ENCODE measurements around the gene SLC6A4. TPM values are rescaled to one million over a fixed set of nuclear protein-coding genes. Genes with fewer than 3 reads are reported as not detected.

The SLC6A4 gene
- total RNA-seq, 1 experiment from 2014 or later, result 0.30 TPM

DNA sequence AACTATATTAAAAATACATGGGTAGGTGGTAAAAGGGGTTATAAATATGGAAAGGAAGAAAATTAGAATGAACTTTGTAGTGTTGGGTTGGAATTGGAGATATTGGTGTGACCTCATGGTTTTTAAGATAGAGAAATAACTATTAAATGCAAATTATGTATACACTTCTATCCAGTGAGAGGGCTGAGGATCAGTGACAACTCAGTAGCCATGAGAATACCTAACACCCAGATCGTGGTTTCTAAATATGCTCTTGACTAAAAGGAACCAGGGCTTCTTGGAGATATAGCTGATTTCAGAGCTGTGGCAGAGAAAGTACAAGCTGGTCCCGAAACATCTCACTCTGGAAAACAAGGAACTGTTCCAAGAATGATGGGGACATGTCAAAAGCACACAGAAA lies 44.4 kb downstream of the SLC6A4 start:
- POLR2A ChIA-PET, result interaction anchor here (0.6 kb wide), 1 partner anchor 18 kb away, joined by 3 read pairs; no protein-coding TSS in a partner anchor
- Histone ChIP-seq H3K4me3 (replicated peaks in 1 of 2; ENCODE audit: low read depth in 1 of 2, low read length in 2 of 2) (no peak overlapping the region), H3K79me2 (ENCODE audit: insufficient read depth, low read length) (no peaks in the 10 kb centered on the region), H3K9me2 (ENCODE audit: insufficient read depth) (no peaks in the 10 kb centered on the region), H3K36me3 (ENCODE audit: control insufficient read depth in 1 of 2, insufficient read depth in 2 of 2, low read length in 2 of 2) (0 out of 4 replicates have a peak, but pooled peaks cover 0 to under 1% of the 10 kb centered on the region in 2 experiments), H2AFZ (ENCODE audit: low read depth, low read length, poor library complexity, severe bottlenecking) (no peak overlapping the region), H3K9ac (ENCODE audit: low read length) (no peak overlapping the region), H3K4me2 (ENCODE audit: low read length) (no peak overlapping the region), H3K27me3 (ENCODE audit: insufficient read depth, low read length) (no peaks in the 10 kb centered on the region; the same call in 1 of the 2 replicates), H3K9me3 (ENCODE audit: control insufficient read depth in 1 of 2, insufficient read depth in 1 of 2, low read depth in 1 of 2, low read length in 2 of 2) (no peaks in the 10 kb centered on the region), H4K20me1 (ENCODE audit: insufficient read depth) (no peaks in the 10 kb centered on the region), H3K27ac (ENCODE audit: low read depth, low read length) (no peak overlapping the region), H3K4me1 (ENCODE audit: control insufficient read depth in 1 of 2, insufficient read depth in 2 of 2, low read length in 2 of 2) (no peaks in the 10 kb centered on the region)
- DNase-seq (ENCODE audit: low read depth, low spot score) (no peak), ATAC-seq (no peak)
- RAD21 ChIA-PET (ENCODE audit: low non-redundant PET in 1 of 2, low total read pairs in 2 of 2, uncharacterized antibody in 2 of 2, unreplicated experiment in 2 of 2), result no interaction called here
- BruUV-seq (replicated peaks), result no TSS peak
- CTCF ChIA-PET, result interaction anchor here (0.6 kb wide), 1 partner anchor 145 kb away, joined by 3 read pairs; no protein-coding TSS in a partner anchor
- intact Hi-C loops (cut with micrococcal nuclease), result no loop called here
- TF ChIP-seq ZFX (IDR thresholded peaks at IDR 0.05) (no peak), CEBPB (IDR thresholded peaks at IDR 0.05; ENCODE audit: low read depth) (no peak), YY1 (IDR thresholded peaks at IDR 0.05; ENCODE audit: extremely low read depth, insufficient replicate concordance, low read depth, low read length) (no peak), FOSL1 (IDR thresholded peaks at IDR 0.05; ENCODE audit: low read depth) (no peak), POLR2A (IDR thresholded peaks at IDR 0.05; ENCODE audit: borderline replicate concordance, extremely low read depth, insufficient read depth, insufficient read length) (no peak), CBX3 (IDR thresholded peaks at IDR 0.05; ENCODE audit: low read depth) (no peak), EZH2 (IDR thresholded peaks at IDR 0.05) (no peak), ZNF274 (IDR thresholded peaks at IDR 0.05; ENCODE audit: low read depth, low read length) (no peak)
- TF ChIP-seq, protein P1, sequence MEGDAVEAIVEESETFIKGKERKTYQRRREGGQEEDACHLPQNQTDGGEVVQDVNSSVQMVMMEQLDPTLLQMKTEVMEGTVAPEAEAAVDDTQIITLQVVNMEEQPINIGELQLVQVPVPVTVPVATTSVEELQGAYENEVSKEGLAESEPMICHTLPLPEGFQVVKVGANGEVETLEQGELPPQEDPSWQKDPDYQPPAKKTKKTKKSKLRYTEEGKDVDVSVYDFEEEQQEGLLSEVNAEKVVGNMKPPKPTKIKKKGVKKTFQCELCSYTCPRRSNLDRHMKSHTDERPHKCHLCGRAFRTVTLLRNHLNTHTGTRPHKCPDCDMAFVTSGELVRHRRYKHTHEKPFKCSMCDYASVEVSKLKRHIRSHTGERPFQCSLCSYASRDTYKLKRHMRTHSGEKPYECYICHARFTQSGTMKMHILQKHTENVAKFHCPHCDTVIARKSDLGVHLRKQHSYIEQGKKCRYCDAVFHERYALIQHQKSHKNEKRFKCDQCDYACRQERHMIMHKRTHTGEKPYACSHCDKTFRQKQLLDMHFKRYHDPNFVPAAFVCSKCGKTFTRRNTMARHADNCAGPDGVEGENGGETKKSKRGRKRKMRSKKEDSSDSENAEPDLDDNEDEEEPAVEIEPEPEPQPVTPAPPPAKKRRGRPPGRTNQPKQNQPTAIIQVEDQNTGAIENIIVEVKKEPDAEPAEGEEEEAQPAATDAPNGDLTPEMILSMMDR (IDR thresholded peaks at IDR 0.05 in 2 of 3, conservative IDR thresholded peaks at IDR 0.05 in 1 of 3; ENCODE audit: borderline replicate concordance in 1 of 3, insufficient read depth in 1 of 3, low read depth in 2 of 3, low read length in 2 of 3), result no peak
- TF ChIP-seq, protein P2, sequence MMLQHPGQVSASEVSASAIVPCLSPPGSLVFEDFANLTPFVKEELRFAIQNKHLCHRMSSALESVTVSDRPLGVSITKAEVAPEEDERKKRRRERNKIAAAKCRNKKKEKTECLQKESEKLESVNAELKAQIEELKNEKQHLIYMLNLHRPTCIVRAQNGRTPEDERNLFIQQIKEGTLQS (IDR thresholded peaks at IDR 0.05), result no peak
- TF ChIP-seq, protein P3, sequence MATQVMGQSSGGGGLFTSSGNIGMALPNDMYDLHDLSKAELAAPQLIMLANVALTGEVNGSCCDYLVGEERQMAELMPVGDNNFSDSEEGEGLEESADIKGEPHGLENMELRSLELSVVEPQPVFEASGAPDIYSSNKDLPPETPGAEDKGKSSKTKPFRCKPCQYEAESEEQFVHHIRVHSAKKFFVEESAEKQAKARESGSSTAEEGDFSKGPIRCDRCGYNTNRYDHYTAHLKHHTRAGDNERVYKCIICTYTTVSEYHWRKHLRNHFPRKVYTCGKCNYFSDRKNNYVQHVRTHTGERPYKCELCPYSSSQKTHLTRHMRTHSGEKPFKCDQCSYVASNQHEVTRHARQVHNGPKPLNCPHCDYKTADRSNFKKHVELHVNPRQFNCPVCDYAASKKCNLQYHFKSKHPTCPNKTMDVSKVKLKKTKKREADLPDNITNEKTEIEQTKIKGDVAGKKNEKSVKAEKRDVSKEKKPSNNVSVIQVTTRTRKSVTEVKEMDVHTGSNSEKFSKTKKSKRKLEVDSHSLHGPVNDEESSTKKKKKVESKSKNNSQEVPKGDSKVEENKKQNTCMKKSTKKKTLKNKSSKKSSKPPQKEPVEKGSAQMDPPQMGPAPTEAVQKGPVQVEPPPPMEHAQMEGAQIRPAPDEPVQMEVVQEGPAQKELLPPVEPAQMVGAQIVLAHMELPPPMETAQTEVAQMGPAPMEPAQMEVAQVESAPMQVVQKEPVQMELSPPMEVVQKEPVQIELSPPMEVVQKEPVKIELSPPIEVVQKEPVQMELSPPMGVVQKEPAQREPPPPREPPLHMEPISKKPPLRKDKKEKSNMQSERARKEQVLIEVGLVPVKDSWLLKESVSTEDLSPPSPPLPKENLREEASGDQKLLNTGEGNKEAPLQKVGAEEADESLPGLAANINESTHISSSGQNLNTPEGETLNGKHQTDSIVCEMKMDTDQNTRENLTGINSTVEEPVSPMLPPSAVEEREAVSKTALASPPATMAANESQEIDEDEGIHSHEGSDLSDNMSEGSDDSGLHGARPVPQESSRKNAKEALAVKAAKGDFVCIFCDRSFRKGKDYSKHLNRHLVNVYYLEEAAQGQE (IDR thresholded peaks at IDR 0.05; ENCODE audit: low read depth), result no peak
- TF ChIP-seq, protein P4, sequence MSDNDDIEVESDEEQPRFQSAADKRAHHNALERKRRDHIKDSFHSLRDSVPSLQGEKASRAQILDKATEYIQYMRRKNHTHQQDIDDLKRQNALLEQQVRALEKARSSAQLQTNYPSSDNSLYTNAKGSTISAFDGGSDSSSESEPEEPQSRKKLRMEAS (IDR thresholded peaks at IDR 0.05), result no peak
